Right lobe of liver (tissue), 4 donors: ENCODE results near the gene NDUFS7.

ENCODE experiments used
- POLR2A ChIP-seq: fragments of 450-650 bp; IDR thresholded peaks from one replicate; pipeline ENCODE4 v1.6.1; 2017; ENCODE audit warnings: antibody characterized with exemption, mild to moderate bottlenecking
- TF ChIP-seq, protein P1 (sequence below), 4 donors: fragments of 200-600 bp in 3 of 4; fragments of 450-650 bp in 1 of 4; IDR thresholded peaks; one replicate each; pipeline versions ENCODE4 v1.5.1 to v1.8.0; 2016 to 2022; ENCODE audit warnings: antibody characterized with exemption in 4 of 4, mild to moderate bottlenecking in 2 of 4
- donor health status: DM: no; HTN: no; CAD: no.
- donor health status: DM: no; HTN: no; CAD: no.
- donor health status: DM: no; HTN: yes; CAD: no.

GRCh38 chr19:1402411-1403070, 18.8 kb downstream of the NDUFS7 start:
- TF ChIP-seq, protein P1, sequence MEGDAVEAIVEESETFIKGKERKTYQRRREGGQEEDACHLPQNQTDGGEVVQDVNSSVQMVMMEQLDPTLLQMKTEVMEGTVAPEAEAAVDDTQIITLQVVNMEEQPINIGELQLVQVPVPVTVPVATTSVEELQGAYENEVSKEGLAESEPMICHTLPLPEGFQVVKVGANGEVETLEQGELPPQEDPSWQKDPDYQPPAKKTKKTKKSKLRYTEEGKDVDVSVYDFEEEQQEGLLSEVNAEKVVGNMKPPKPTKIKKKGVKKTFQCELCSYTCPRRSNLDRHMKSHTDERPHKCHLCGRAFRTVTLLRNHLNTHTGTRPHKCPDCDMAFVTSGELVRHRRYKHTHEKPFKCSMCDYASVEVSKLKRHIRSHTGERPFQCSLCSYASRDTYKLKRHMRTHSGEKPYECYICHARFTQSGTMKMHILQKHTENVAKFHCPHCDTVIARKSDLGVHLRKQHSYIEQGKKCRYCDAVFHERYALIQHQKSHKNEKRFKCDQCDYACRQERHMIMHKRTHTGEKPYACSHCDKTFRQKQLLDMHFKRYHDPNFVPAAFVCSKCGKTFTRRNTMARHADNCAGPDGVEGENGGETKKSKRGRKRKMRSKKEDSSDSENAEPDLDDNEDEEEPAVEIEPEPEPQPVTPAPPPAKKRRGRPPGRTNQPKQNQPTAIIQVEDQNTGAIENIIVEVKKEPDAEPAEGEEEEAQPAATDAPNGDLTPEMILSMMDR (IDR thresholded peaks at IDR 0.05) = no peak
- no peak for TF ChIP-seq POLR2A
